SU-DHL-6 (cell line): ENCODE measurements around the gene MYOM3.

Experiments
- H2AFZ ChIP-seq: fragments of 200-600 bp; sonication (generic); 2 replicates; pipeline ENCODE4 v1.6.1; 2014; ENCODE audit warnings: low read depth, mild to moderate bottlenecking, moderate library complexity, mixed read lengths, antibody characterized with exemption, low read length; ENCODE audit not compliant: severe bottlenecking
- H3F3A ChIP-seq: fragments of 200-600 bp; shearing (Covaris generic); 2 replicates; pipeline ENCODE4 v1.6.0; 2016; ENCODE audit warnings: antibody characterized with exemption, mild to moderate bottlenecking; ENCODE audit not compliant: insufficient read depth
- H3K27ac ChIP-seq: fragments of 200-600 bp; sonication (generic); 2 replicates; pipeline ENCODE4 v1.5.1; 2016; ENCODE audit warnings: low read depth, mild to moderate bottlenecking, low read length, moderate library complexity, mixed read lengths
- H3K27me3 ChIP-seq: fragments of 200-600 bp; sonication (generic), shearing (Covaris generic); 2 replicates; pipeline ENCODE4 v1.6.0; 2014; ENCODE audit warnings: mild to moderate bottlenecking, low read length
- H3K36me3 ChIP-seq: fragments of 200-600 bp; sonication (generic); 2 replicates; pipeline ENCODE4 v1.6.1; 2014; ENCODE audit warnings: mild to moderate bottlenecking, low read length, mixed read lengths
- H3K4me2 ChIP-seq: fragments of 300-600, 200-600 bp; shearing (Covaris generic), sonication (generic); 2 replicates; pipeline ENCODE4 v1.6.0; 2014; ENCODE audit warnings: low read length, low read depth, mild to moderate bottlenecking; ENCODE audit not compliant: poor library complexity, severe bottlenecking
- H3K4me3 ChIP-seq: fragments of 200-600 bp; sonication (generic); 2 replicates; pipeline ENCODE4 v1.5.1; 2014; ENCODE audit warnings: antibody characterized with exemption, low read length, mild to moderate bottlenecking, mixed read lengths; ENCODE audit not compliant: insufficient read depth, poor library complexity, severe bottlenecking
- H3K79me2 ChIP-seq: fragments of 200-600 bp; sonication (generic); 2 replicates; pipeline ENCODE4 v1.6.1; 2014; ENCODE audit warnings: mild to moderate bottlenecking, low read length, moderate library complexity; ENCODE audit not compliant: insufficient read depth
- H3K9ac ChIP-seq: fragments of 200-600 bp; sonication (generic); 2 replicates; pipeline ENCODE4 v1.7.0; 2014; ENCODE audit warnings: mild to moderate bottlenecking, low read length
- H3K9me2 ChIP-seq: fragments of 200-600 bp; sonication (generic); replicated peaks from 2 replicates; pipeline ENCODE4 v1.6.1; 2014; ENCODE audit warnings: low read length; ENCODE audit not compliant: insufficient read depth
- H3K9me3 ChIP-seq: fragments of 200-600 bp; sonication (generic); 2 replicates; pipeline ENCODE4 v1.6.1; 2014; ENCODE audit warnings: low read length, mixed read lengths; ENCODE audit not compliant: insufficient read depth
- H4K20me1 ChIP-seq: fragments of 200-600 bp; sonication (generic); 2 replicates; pipeline ENCODE4 v1.6.1; 2014; ENCODE audit warnings: low read depth, mild to moderate bottlenecking, antibody characterized with exemption, low read length, moderate library complexity, mixed read lengths
- EZH2phosphoT487 ChIP-seq: fragments of 200-600 bp; sonication (generic), shearing (Covaris generic); conservative IDR thresholded peaks from 2 replicates; pipeline ENCODE4 v1.6.1; 2018; ENCODE audit warnings: mild to moderate bottlenecking, antibody characterized with exemption, low read length, moderate library complexity, mixed read lengths
- TF ChIP-seq, protein P1 (sequence below): fragments of 200-600 bp; sonication (generic); IDR thresholded peaks from one replicate; pipeline ENCODE4 v1.5.1; 2017; ENCODE audit warnings: antibody characterized with exemption, mild to moderate bottlenecking, low read length, moderate library complexity; ENCODE audit not compliant: insufficient read depth, poor library complexity, severe bottlenecking

Gene MYOM3

DNA sequence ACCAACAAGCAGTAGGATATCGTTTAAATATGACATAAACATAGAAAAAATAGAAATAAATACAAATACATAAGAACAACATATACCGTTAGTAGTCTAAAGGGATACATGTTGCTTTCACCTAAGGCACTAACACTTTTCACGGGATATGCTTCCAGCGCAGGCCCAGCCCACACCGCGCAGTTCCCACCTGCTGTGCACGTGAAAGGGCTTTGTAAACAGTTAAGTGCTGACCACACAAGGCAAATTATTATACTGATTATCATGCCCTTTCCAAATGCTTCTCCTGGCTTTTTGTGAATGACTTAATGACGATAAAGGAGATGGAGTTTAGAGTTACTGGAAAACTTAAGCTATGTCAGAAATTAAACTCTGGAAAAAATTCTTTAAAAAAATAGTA lies 42.3 kb upstream of the MYOM3 start:
- Histone ChIP-seq H2AFZ (no peak overlapping the region), H3K27me3 (no peaks in the 10 kb centered on the region), H3K9ac (peak overlapping the region; percentile 69)

DNA sequence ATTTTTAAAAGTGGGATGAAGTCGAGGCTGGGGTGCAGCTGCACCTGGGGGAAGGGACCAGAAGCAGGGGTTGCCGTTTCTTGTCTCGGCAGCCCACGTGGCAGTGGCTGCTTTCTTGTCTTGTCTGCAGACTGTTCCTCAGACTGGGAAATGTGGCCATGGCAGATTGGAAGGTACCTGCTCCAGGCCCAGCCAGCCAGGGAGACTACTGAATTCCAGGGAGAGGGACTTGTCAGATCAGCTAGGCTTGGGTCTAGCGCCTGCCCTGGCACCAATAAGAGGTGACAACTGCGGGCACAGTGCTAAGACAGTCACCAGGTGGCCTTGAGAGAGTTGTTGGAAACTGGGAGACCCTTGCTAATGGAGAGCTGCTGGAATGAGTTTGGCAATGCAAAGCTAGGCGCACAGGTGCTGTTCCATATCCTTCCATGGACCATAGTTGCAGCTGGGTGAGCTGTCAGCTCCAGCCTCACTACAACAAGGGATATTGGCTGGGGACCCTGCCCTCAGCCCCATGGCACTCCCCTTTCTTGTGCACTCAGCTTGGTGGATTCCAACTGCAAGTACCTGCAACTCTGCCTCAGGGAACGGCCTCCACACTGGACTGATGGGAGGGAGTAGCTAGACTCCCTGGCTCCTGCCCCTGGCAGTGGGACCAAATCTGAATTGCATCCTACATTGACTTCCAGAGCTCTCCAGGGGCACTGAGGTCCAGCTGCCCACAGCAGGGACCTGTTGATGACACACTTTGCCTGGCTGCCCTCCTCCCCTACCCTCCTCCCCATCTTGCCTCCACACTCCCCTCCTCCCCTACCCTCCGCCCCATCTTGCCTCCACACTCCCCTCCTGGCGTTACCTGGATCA lies 40.9 kb upstream of the MYOM3 start:
- H4K20me1 ChIP-seq = no peaks in the 10 kb centered on the region
- no peaks in the 10 kb centered on the region for H3K9me2 ChIP-seq
- H3K27ac ChIP-seq = peak overlapping the region; percentile 95
- H3K9ac ChIP-seq = peak overlapping the region; percentile 69
- no peaks in the 10 kb centered on the region for H3K36me3 ChIP-seq
- H3K79me2 ChIP-seq = peaks cover 10% of the 10 kb centered on the region; the same call in 1 of the 2 replicates
- peaks cover 62% of the 10 kb centered on the region for H3F3A ChIP-seq
- peak overlapping the region; percentile 80 for H3K4me2 ChIP-seq
- H3K27me3 ChIP-seq = no peaks in the 10 kb centered on the region
- TF ChIP-seq EZH2phosphoT487 = no peak
- TF ChIP-seq, protein P1, sequence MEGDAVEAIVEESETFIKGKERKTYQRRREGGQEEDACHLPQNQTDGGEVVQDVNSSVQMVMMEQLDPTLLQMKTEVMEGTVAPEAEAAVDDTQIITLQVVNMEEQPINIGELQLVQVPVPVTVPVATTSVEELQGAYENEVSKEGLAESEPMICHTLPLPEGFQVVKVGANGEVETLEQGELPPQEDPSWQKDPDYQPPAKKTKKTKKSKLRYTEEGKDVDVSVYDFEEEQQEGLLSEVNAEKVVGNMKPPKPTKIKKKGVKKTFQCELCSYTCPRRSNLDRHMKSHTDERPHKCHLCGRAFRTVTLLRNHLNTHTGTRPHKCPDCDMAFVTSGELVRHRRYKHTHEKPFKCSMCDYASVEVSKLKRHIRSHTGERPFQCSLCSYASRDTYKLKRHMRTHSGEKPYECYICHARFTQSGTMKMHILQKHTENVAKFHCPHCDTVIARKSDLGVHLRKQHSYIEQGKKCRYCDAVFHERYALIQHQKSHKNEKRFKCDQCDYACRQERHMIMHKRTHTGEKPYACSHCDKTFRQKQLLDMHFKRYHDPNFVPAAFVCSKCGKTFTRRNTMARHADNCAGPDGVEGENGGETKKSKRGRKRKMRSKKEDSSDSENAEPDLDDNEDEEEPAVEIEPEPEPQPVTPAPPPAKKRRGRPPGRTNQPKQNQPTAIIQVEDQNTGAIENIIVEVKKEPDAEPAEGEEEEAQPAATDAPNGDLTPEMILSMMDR = no peak
- no peaks in the 10 kb centered on the region for H3K9me3 ChIP-seq
- peak overlapping the region; percentile 58 for H3K4me3 ChIP-seq
- no peak overlapping the region for H2AFZ ChIP-seq

More for the DNA sequence above, 42.3 kb upstream of the MYOM3 start:
- H3K27ac ChIP-seq = peak overlapping the region; percentile 95
- no peaks in the 10 kb centered on the region for H3K9me2 ChIP-seq
- no peaks in the 10 kb centered on the region for H3K9me3 ChIP-seq
- H3F3A ChIP-seq = peaks cover 74% of the 10 kb centered on the region
- TF ChIP-seq, protein P1 = no peak
- TF ChIP-seq EZH2phosphoT487 = no peak
- peaks cover 10% of the 10 kb centered on the region; the same call in 1 of the 2 replicates for H3K79me2 ChIP-seq
- no peaks in the 10 kb centered on the region for H3K36me3 ChIP-seq
- H4K20me1 ChIP-seq = no peaks in the 10 kb centered on the region
- H3K4me2 ChIP-seq = peak overlapping the region; percentile 80
- H3K4me3 ChIP-seq = peak overlapping the region; percentile 32

DNA sequence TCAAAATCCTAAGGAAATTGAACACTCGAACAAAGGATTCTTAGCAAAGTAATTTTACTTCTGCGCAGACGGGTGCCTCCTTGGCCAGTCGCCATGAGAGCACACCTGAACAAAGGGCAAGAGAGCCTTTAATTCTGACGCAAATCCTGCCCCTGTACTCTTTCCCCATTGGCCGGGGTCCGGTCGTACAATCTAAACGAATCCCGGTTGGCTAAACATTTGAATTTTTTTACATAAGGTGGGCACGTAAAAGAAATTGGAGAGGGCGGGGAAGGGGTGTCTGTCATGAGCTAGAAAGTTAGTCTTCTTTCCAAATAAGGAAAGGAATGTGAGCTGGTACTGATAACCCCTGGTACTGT lies 39.2 kb upstream of the MYOM3 start:
- H3K4me3 ChIP-seq = peak overlapping the region; percentile 58
- no peak overlapping the region for H2AFZ ChIP-seq
- peak overlapping the region; percentile 80 for H3K4me2 ChIP-seq
- peak overlapping the region; percentile 95 for H3K27ac ChIP-seq
- peaks cover 10% of the 10 kb centered on the region; the same call in 1 of the 2 replicates for H3K79me2 ChIP-seq
- TF ChIP-seq EZH2phosphoT487 = no peak
- TF ChIP-seq, protein P1 = no peak
- no peaks in the 10 kb centered on the region for H3K9me3 ChIP-seq
- no peaks in the 10 kb centered on the region for H3K9me2 ChIP-seq
- H3K9ac ChIP-seq = peak overlapping the region; percentile 69
- H3F3A ChIP-seq = peaks cover 52% of the 10 kb centered on the region
- no peaks in the 10 kb centered on the region for H3K27me3 ChIP-seq
- H4K20me1 ChIP-seq = no peaks in the 10 kb centered on the region
- H3K36me3 ChIP-seq = no peaks in the 10 kb centered on the region
